Type B pancreatic cell (in vitro differentiated cells): ENCODE measurements around the gene ATG2A. TPM values are rescaled to one million over a fixed set of nuclear protein-coding genes. Genes with fewer than 3 reads are reported as not detected.

Experiments
- DNase-seq: peaks from one replicate; pipeline ENCODE4 v3.0.0; 2021; ENCODE audit warnings: mixed read lengths; ENCODE audit not compliant: unreplicated experiment; ENCODE audit errors: extremely low spot score
- H3K27ac Mint-ChIP-seq: 2 replicates; pipeline ENCODE4 v1.8.0; 2021; ENCODE audit warnings: mild to moderate bottlenecking, mixed read lengths
- H3K27me3 Mint-ChIP-seq: 2 replicates; pipeline ENCODE4 v1.8.0; 2021; ENCODE audit warnings: mixed read lengths
- H3K36me3 Mint-ChIP-seq: 2 replicates; pipeline ENCODE4 v1.8.0; 2021; ENCODE audit warnings: mixed read lengths
- H3K4me1 Mint-ChIP-seq: one replicate; pipeline ENCODE4 v1.8.0; 2021; ENCODE audit warnings: mixed read lengths; ENCODE audit not compliant: unreplicated experiment
- H3K4me3 Mint-ChIP-seq: 2 replicates; pipeline ENCODE4 v1.8.0; 2021; ENCODE audit warnings: mild to moderate bottlenecking, mixed read lengths
- H3K9me3 Mint-ChIP-seq: 2 replicates; pipeline ENCODE4 v1.8.0; 2021; ENCODE audit warnings: mixed read lengths
- total RNA-seq: library from RNA; stranded (reverse); gene quantifications from 2 replicates; pipeline ENCODE4 v1.2.1, GENCODE V29; 2021; ENCODE audit warnings: low replicate concordance
- TF ChIP-seq, protein P1 (sequence below): fragments of 200-600 bp; sonication (generic); conservative IDR thresholded peaks from 2 replicates; pipeline ENCODE4 v1.5.0; 2021; ENCODE audit warnings: antibody characterized with exemption, mild to moderate bottlenecking

The ATG2A gene
- total RNA-seq, 1 donor from 2014 or later = 30.8 TPM

DNA sequence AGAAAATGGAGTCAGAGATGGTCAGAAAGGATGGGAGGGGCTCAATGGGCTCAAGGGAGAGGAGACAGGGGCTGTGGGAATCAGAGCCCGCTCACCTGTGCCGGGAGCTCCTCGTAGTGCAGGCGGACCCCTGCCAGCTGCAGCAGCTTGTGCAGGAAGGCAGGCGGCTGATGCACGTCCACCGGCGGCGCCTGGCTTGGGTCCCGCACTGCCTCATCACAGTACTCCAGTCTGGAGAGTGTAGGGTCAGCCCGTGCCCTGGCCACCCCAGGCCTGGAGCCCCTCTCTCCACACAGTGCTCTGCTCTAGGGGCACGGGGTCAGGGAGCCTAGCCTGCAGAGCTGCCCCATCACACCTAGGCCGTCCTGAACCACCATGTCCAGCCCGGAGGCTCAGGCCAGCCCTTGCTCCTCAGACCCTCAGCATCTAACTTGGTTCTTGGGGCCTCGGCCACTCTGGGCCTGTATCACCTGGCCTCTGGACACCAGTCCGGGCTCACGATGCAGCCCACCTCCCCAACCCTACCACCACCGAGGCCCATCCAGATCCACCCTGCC, 3.8 kb downstream of the ATG2A start:
- Mint-ChIP-seq H3K4me3 (no peak overlapping the region), H3K9me3 (no peaks in the 10 kb centered on the region), H3K4me1 (peaks cover 13% of the 10 kb centered on the region), H3K27me3 (no peaks in the 10 kb centered on the region), H3K27ac (no peak overlapping the region), H3K36me3 (no peaks in the 10 kb centered on the region)
- TF ChIP-seq, protein P1, sequence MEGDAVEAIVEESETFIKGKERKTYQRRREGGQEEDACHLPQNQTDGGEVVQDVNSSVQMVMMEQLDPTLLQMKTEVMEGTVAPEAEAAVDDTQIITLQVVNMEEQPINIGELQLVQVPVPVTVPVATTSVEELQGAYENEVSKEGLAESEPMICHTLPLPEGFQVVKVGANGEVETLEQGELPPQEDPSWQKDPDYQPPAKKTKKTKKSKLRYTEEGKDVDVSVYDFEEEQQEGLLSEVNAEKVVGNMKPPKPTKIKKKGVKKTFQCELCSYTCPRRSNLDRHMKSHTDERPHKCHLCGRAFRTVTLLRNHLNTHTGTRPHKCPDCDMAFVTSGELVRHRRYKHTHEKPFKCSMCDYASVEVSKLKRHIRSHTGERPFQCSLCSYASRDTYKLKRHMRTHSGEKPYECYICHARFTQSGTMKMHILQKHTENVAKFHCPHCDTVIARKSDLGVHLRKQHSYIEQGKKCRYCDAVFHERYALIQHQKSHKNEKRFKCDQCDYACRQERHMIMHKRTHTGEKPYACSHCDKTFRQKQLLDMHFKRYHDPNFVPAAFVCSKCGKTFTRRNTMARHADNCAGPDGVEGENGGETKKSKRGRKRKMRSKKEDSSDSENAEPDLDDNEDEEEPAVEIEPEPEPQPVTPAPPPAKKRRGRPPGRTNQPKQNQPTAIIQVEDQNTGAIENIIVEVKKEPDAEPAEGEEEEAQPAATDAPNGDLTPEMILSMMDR = no peak
- no peak for DNase-seq

DNA sequence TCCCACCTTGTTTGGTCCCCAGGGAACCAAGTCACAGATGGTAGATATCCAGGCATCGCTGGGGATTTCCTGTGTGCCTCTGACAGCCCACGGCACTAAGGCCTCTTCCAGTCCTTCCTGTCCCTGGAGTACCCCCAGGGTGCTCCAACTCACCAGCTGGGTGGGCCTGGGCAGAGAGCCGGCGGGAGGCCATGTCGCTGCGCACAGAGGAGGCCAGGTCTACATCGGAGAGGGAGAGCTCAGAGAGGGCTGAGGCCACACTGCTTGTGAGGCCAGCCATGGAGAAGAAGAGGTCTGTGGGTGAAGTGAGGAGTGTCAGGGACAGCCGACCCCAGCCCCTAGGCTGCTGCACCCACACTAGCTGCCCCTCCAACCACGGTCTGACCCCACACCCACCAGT, 5.3 kb downstream of the ATG2A start:
- peaks cover 4% of the 10 kb centered on the region for H3K4me1 Mint-ChIP-seq
- no peaks in the 10 kb centered on the region for H3K9me3 Mint-ChIP-seq
- no peak overlapping the region for H3K4me3 Mint-ChIP-seq
- no peaks in the 10 kb centered on the region for H3K27me3 Mint-ChIP-seq
- TF ChIP-seq, protein P1 = no peak
- DNase-seq = no peak
- peaks cover 4% of the 10 kb centered on the region for H3K36me3 Mint-ChIP-seq
- H3K27ac Mint-ChIP-seq = no peak overlapping the region

DNA sequence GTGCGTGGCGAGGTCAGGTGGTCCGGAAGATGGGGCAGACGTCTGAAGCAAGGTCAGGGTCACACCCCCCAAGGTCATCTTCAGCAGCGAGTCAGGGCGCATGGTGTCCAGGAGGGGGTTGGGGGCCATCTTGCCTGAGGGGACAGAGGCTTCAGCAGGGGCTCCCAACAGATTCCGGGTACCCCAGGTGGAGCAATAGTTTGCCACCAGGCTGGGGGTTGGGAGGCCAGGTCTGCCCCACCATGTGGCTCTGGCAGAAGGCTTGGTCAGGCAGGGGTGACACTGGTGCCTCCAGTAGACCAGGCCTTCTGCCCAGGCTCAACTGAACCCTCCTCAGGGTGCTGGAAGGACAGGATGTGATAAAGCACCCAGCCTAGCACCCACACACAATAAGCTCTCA, 5.9 kb downstream of the ATG2A start:
- H3K4me1 Mint-ChIP-seq = peaks cover 4% of the 10 kb centered on the region
- no peak overlapping the region for H3K27ac Mint-ChIP-seq

DNA sequence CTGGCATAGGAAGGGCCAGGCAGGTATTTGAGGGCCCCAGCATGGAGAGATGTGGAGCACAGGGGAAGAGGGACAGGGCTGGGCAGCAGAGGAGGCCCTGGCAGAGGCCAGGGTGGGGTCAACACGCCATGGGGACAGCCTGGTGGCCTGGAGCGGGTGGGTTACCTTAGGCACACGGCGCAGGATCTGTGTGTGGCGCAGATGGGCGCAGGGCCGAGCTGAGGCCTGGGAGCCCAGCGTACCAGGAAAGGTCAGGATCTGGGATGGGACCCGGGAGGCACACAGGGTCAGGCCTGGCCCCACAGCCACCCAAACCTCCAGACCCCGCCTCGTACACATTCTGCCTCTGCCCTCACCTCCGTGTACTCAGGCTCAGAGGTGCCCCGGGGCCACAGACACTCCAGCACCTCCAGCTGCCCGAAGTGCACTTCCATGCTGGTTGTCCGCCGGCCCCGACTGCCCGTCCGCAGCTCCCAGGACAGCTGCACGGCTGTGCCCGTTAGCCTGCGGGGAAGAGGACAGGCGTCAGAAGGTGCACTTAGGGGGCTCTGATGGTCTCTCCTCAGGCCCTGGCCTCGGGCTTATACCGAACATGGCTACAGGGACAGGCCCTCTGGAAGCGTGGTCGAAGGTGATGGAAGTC, 6.4 kb downstream of the ATG2A start:
- TF ChIP-seq, protein P1 = no peak
- no peaks in the 10 kb centered on the region for H3K27me3 Mint-ChIP-seq
- H3K4me3 Mint-ChIP-seq = no peak overlapping the region
- H3K4me1 Mint-ChIP-seq = no peaks in the 10 kb centered on the region
- peaks cover 4% of the 10 kb centered on the region for H3K36me3 Mint-ChIP-seq
- H3K9me3 Mint-ChIP-seq = no peaks in the 10 kb centered on the region
- no peak overlapping the region for H3K27ac Mint-ChIP-seq
- DNase-seq = no peak

More for the DNA sequence above, 5.9 kb downstream of the ATG2A start:
- TF ChIP-seq, protein P1 = no peak
- Mint-ChIP-seq H3K27me3 (no peaks in the 10 kb centered on the region), H3K9me3 (no peaks in the 10 kb centered on the region), H3K36me3 (peaks cover 4% of the 10 kb centered on the region), H3K4me3 (no peak overlapping the region)
- no peak for DNase-seq

DNA sequence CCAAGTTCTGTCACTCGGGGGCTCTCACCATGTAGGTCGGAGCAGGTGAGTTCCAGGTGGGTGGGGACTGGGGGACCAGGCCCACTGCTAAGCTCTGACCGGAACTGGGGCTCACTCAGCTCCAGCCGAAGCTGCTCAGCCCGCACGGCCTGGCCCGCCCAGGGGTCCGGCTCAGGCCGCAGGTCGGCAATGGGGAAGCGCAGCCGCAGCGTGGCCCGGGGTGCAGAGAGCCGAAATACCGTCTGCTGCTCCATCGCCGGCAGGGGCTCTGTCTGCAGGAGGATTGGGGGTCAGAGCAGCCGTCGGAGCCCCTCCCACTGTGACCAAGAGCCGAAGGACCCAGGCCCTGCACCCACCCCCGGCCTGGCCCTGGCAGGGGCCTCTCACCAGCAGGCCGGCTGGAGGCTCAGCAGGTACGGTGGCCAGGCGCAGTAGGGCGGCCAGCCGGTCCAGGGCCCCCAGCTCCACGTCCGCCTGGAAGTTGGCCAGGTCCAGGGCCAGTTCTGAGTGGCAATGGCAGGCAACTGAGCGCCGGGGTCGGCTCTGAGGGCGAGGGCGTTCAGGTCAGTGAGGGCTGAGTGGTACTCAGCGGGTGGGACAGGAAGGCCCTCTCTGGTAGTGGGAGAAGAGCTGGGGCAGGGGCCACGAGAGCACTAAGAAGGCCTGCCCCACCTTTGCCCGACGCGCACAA, 7.2 kb downstream of the ATG2A start:
- TF ChIP-seq, protein P1 = no peak
- Mint-ChIP-seq H3K9me3 (no peaks in the 10 kb centered on the region), H3K4me1 (no peaks in the 10 kb centered on the region), H3K27me3 (no peaks in the 10 kb centered on the region), H3K36me3 (peaks cover 4% of the 10 kb centered on the region), H3K27ac (no peak overlapping the region), H3K4me3 (no peak overlapping the region)
- DNase-seq = no peak
